Measurements from ENCODE around the gene TMEM229B. TPM values are rescaled to one million over a fixed set of nuclear protein-coding genes. Genes with fewer than 3 reads are reported as not detected.

The TMEM229B gene
- polyA plus RNA-seq, 2 donors: 0.26 to 0.28 TPM

DNA sequence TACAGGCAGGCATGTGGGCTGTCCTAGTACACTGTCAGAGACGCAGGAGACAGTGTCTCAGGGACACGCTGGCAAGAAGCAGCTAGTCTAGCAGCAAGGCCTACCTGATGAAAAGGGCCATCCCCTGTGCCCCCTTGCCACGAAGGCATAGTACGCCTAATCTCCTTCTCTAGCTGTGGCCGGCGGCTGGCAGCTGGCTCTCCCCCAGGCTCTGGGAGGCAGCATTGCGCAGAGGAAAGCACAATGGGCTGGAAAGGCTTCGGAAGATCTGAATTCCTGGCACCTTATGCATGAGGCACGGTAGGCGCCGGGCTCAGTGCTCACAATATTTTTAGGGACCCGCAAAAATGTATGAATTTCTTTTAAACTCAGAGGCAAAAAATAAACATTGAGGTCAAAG lies 28.6 kb upstream of the TMEM229B start:
- Histone ChIP-seq H3K36me3 (ENCODE audit: control insufficient read depth in 2 of 2, insufficient read depth in 2 of 2, low read length in 1 of 2) (no peaks in the 10 kb centered on the region), H3K9me3 (ENCODE audit: control insufficient read depth in 2 of 2, insufficient read depth in 1 of 2, low read depth in 1 of 2, low read length in 1 of 2) (no peaks in the 10 kb centered on the region), H3K27me3 (ENCODE audit: control insufficient read depth in 1 of 2, insufficient read depth in 2 of 2, low read length in 2 of 2) (no peaks in the 10 kb centered on the region), H3K4me3 (ENCODE audit: low read depth in 1 of 2, low read length in 2 of 2) (no peak overlapping the region), H3K27ac (ENCODE audit: low read depth in 2 of 2, low read length in 1 of 2) (no peak overlapping the region), H3K4me1 (ENCODE audit: control insufficient read depth in 2 of 2, insufficient read depth in 2 of 2, low read length in 1 of 2) (peaks cover 0 to 6% of the 10 kb centered on the region in 2 donors)
- 28 to 30% methylated on average over 12 of the region's 12 CpGs for WGBS, 2 donors

DNA sequence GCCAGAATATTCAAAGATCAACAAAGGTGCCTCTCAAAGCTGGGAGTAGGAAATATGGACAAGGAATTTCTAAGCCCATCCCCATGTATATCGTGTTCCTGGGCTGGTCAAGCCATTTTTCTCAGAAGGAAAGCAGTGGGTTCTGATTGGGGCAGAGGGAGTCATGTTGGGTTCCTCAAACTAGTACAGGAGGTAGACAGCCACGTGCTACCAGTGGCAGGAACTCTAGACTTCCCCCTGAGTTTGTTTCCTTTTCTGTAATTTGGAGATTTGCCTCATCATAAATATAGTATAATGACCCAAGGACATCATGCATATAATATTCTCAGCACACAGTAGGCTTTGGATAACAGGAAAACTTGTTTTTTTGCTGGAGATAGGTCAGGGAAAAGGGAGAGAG lies 28.2 kb upstream of the TMEM229B start:
- H3K4me1 ChIP-seq (ENCODE audit: control insufficient read depth in 2 of 2, insufficient read depth in 2 of 2, low read length in 1 of 2): peaks cover 0 to 6% of the 10 kb centered on the region in 2 donors
- no peaks in the 10 kb centered on the region for H3K27me3 ChIP-seq (ENCODE audit: control insufficient read depth in 1 of 2, insufficient read depth in 2 of 2, low read length in 2 of 2)
- WGBS, 2 donors: 40 to 51% methylated on average over 2 of the region's 2 CpGs
- no peaks in the 10 kb centered on the region for H3K36me3 ChIP-seq (ENCODE audit: control insufficient read depth in 2 of 2, insufficient read depth in 2 of 2, low read length in 1 of 2)
- H3K9me3 ChIP-seq (ENCODE audit: control insufficient read depth in 2 of 2, insufficient read depth in 1 of 2, low read depth in 1 of 2, low read length in 1 of 2): no peaks in the 10 kb centered on the region
- H3K27ac ChIP-seq (ENCODE audit: low read depth in 2 of 2, low read length in 1 of 2): no peak overlapping the region
- H3K4me3 ChIP-seq (ENCODE audit: low read depth in 1 of 2, low read length in 2 of 2): no peak overlapping the region

DNA sequence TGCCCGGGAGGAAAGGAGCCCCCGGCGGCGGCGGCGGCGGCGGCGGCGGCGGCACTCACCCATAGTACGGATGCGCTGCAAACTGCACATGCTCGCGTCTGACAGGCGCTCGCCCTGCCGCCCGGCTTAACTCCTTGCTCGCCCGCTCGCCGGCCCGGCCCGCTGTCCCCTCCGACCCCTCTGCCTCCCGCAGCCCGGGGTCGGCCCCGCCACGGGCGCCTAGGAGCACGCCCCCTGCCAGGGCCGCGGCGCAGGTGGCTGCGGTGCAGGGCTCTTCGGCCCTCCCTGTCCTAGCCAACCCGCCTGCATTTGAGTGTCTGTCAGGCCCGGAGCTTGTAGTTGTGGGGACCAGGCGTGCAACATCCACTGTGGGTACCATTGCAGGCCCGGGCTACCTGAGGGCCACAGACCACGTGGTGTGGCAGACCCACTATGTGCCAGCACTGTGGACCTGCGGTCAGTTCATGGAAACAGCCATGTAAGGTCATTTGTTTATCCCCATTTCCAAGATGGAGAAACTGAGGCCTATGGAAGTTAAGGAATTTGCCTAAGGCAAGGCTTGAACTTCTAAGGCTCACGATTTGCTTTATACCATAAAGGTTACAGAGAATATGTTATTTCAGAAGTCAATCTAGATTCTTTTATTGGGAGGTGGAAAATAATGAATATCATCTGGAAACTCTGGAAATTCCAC lies 27.0 kb upstream of the TMEM229B start:
- Histone ChIP-seq H3K4me1 (ENCODE audit: control insufficient read depth in 2 of 2, insufficient read depth in 2 of 2, low read length in 1 of 2) (peaks cover 0 to 6% of the 10 kb centered on the region in 2 donors), H3K4me3 (ENCODE audit: low read depth in 1 of 2, low read length in 2 of 2) (peak overlapping the region; percentile 84 to 91), H3K27me3 (ENCODE audit: control insufficient read depth in 1 of 2, insufficient read depth in 2 of 2, low read length in 2 of 2) (no peaks in the 10 kb centered on the region), H3K27ac (ENCODE audit: low read depth in 2 of 2, low read length in 1 of 2) (peak overlapping the region in 1 of 2 donors; percentile 38), H3K36me3 (ENCODE audit: control insufficient read depth in 2 of 2, insufficient read depth in 2 of 2, low read length in 1 of 2) (no peaks in the 10 kb centered on the region), H3K9me3 (ENCODE audit: control insufficient read depth in 2 of 2, insufficient read depth in 1 of 2, low read depth in 1 of 2, low read length in 1 of 2) (no peaks in the 10 kb centered on the region)
- 6% methylated on average over 28 to 45 of the region's 45 CpGs for whole genome bisulfite sequencing, 2 donors

DNA sequence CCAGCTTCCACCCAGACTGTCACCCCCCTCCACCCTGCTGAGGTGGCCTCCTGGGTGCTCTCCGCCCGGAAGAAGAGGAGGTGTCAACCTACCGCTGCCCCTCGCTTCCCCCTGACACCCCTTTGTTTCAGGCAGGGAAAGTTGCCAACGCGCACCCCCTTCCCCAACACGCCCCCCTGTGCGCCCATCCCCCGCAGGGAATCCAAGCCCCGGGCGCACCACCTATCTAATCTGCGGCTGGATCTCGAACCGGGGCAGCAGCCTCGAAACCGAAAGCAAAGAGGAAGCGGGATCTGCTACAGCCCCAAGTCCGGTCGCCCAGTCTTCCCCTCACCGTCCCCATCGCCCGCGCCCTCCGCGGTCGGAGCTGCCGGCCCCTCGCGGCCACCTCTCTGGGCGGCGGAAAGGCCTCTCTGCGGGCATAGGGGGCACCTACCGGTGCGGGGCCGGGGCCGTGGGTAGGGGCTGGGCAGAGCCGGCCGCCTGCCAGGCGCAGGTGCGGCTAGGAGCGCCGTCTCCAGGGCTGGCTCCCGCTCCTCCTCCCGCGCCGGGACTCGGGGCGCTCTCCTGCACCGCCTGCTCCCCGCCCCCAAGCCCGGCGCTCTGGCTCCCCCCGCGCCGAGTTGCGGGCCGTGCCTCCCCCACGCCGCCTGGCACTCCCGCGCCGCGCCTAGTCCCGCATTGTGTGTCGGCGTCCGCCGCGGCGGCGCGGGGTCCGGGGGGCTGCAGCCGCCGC lies 26.3 kb upstream of the TMEM229B start:
- peaks cover 0 to 6% of the 10 kb centered on the region in 2 donors for H3K4me1 ChIP-seq (ENCODE audit: control insufficient read depth in 2 of 2, insufficient read depth in 2 of 2, low read length in 1 of 2)
- WGBS, 2 donors: 0 to 1% methylated on average over 43 to 75 of the region's 75 CpGs
- H3K27me3 ChIP-seq (ENCODE audit: control insufficient read depth in 1 of 2, insufficient read depth in 2 of 2, low read length in 2 of 2): no peaks in the 10 kb centered on the region
- H3K4me3 ChIP-seq (ENCODE audit: low read depth in 1 of 2, low read length in 2 of 2): peak overlapping the region; percentile 84 to 91
- no peaks in the 10 kb centered on the region for H3K36me3 ChIP-seq (ENCODE audit: control insufficient read depth in 2 of 2, insufficient read depth in 2 of 2, low read length in 1 of 2)
- H3K9me3 ChIP-seq (ENCODE audit: control insufficient read depth in 2 of 2, insufficient read depth in 1 of 2, low read depth in 1 of 2, low read length in 1 of 2): no peaks in the 10 kb centered on the region
- H3K27ac ChIP-seq (ENCODE audit: low read depth in 2 of 2, low read length in 1 of 2): peak overlapping the region; percentile 38 to 45

DNA sequence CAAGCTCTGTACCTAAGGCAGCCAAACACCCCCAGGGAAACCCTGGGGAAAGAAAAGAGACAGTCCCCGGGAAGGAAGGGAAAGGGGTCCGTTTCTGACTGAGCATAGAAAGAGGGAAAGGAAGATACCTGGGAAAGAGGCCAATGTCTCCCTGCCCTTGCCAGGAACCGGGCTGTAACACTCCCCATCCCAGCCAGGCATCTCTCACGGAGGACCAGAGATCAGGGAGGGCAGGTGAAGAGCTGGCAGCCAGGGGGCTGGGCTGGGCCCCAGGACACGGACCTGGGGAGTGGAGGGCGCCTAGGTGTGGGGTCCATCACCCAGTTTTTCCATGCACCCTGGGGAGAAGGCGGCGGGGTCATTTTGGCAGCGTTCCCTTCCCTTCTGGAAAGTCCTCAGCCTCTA lies 25.7 kb upstream of the TMEM229B start:
- H3K4me1 ChIP-seq (ENCODE audit: control insufficient read depth in 2 of 2, insufficient read depth in 2 of 2, low read length in 1 of 2): peaks cover 0 to 6% of the 10 kb centered on the region in 2 donors
- H3K4me3 ChIP-seq (ENCODE audit: low read depth in 1 of 2, low read length in 2 of 2): peak overlapping the region; percentile 84 to 91
- H3K9me3 ChIP-seq (ENCODE audit: control insufficient read depth in 2 of 2, insufficient read depth in 1 of 2, low read depth in 1 of 2, low read length in 1 of 2): no peaks in the 10 kb centered on the region
- H3K27ac ChIP-seq (ENCODE audit: low read depth in 2 of 2, low read length in 1 of 2): no peak overlapping the region
- H3K36me3 ChIP-seq (ENCODE audit: control insufficient read depth in 2 of 2, insufficient read depth in 2 of 2, low read length in 1 of 2): no peaks in the 10 kb centered on the region
- 32 to 38% methylated on average over 9 of the region's 9 CpGs for WGBS, 2 donors
- no peaks in the 10 kb centered on the region for H3K27me3 ChIP-seq (ENCODE audit: control insufficient read depth in 1 of 2, insufficient read depth in 2 of 2, low read length in 2 of 2)

DNA sequence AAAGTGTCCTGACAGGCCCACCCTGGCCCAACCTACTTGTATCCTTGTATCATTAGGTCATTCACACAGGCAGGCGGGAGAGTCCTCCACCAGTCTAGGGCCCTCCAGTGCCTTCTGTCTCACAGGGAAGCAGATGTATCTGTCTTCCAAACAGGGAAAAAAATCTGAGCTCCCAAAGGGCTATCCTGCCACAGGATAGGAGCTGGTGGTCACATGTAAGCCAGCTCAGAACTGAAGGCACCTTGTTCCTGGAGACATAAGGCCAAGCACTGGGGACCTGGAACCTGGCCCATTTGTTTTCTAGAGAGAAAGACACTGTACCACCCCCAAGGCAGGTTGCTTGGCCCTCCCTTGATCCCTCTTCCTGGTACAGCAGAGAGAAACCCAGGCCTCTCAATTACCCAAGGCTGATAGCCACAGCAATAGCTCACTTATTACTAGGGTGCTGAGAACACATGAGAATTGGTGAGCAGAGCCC lies 25.1 kb upstream of the TMEM229B start:
- H3K4me3 ChIP-seq (ENCODE audit: low read depth in 1 of 2, low read length in 2 of 2): no peak overlapping the region
- H3K9me3 ChIP-seq (ENCODE audit: control insufficient read depth in 2 of 2, insufficient read depth in 1 of 2, low read depth in 1 of 2, low read length in 1 of 2): no peaks in the 10 kb centered on the region
- H3K4me1 ChIP-seq (ENCODE audit: control insufficient read depth in 2 of 2, insufficient read depth in 2 of 2, low read length in 1 of 2): peaks cover 0 to 6% of the 10 kb centered on the region in 2 donors
- WGBS, 2 donors: 83 to 94% methylated on average over 1 of the region's 1 CpG
- H3K27ac ChIP-seq (ENCODE audit: low read depth in 2 of 2, low read length in 1 of 2): no peak overlapping the region
- no peaks in the 10 kb centered on the region for H3K27me3 ChIP-seq (ENCODE audit: control insufficient read depth in 1 of 2, insufficient read depth in 2 of 2, low read length in 2 of 2)
- H3K36me3 ChIP-seq (ENCODE audit: control insufficient read depth in 2 of 2, insufficient read depth in 2 of 2, low read length in 1 of 2): no peaks in the 10 kb centered on the region

DNA sequence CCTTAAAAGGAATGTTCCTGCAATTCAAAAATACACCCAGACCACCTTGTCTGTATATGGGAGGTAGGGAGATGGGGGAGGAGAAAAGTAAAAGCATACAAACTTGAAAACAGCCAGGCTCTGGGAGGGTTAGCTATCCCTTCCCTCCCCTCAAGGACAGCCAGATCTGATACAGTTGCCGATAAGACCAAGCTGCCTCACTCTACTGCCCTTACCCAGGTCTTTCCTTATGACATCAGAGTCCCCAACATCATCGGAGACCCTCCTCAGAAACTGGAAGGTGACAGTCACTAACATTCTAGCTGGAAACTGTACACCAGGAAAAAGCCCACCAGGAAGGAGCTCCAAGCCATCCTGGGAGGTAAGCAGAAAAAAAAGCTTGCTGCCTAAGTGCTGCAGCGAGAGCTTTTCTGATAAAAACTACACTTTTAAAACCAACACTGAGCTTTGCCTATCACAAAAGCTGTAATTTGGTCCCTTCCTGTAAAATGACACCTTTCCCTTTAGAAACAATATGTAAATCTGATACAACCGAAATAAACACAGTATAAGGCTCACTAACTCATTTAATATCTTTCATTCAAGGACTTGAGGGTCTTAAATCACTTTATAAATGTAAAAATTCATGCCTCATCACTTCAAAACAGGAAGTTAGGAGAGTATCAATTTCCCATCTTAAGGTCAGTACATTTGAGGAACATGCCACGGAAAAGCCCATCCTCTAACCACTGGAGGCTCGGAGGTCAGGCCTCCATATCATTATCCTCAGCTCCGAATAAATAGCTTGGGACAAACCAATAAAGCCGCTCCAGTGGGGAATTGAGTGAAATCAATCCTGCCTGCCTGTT lies 24.2 kb upstream of the TMEM229B start:
- H3K9me3 ChIP-seq (ENCODE audit: control insufficient read depth in 2 of 2, insufficient read depth in 1 of 2, low read depth in 1 of 2, low read length in 1 of 2): no peaks in the 10 kb centered on the region
- H3K27ac ChIP-seq (ENCODE audit: low read depth in 2 of 2, low read length in 1 of 2): no peak overlapping the region
- no peaks in the 10 kb centered on the region for H3K27me3 ChIP-seq (ENCODE audit: control insufficient read depth in 1 of 2, insufficient read depth in 2 of 2, low read length in 2 of 2)
- WGBS, 2 donors: 76 to 84% methylated on average over 8 of the region's 8 CpGs
- no peak overlapping the region for H3K4me3 ChIP-seq (ENCODE audit: low read depth in 1 of 2, low read length in 2 of 2)
- H3K4me1 ChIP-seq (ENCODE audit: control insufficient read depth in 2 of 2, insufficient read depth in 2 of 2, low read length in 1 of 2): peaks cover 0 to 6% of the 10 kb centered on the region in 2 donors
- H3K36me3 ChIP-seq (ENCODE audit: control insufficient read depth in 2 of 2, insufficient read depth in 2 of 2, low read length in 1 of 2): no peaks in the 10 kb centered on the region

DNA sequence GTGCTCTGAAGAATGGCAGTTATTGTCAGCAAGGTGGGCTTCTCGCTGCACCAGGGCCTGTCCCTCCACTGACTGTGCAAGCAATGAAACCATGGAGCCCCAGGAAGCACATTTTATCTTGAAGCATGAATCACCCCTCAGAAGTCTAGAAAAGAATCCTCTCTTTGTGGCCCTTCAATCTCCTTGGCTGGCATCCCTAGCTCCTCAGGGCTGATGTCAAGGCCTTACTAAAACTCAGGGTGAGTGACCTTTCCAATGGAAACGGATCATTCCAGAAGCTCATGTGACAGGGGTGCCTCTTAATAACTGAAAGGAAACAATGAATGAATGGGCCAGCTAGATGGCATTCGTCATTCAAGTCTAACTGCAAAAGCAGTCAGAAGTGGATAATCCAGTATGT lies 22.3 kb upstream of the TMEM229B start:
- H3K36me3 ChIP-seq (ENCODE audit: control insufficient read depth in 2 of 2, insufficient read depth in 2 of 2, low read length in 1 of 2): no peaks in the 10 kb centered on the region
- peaks cover 0 to 3% of the 10 kb centered on the region in 2 donors for H3K4me1 ChIP-seq (ENCODE audit: control insufficient read depth in 2 of 2, insufficient read depth in 2 of 2, low read length in 1 of 2)
- no peak overlapping the region for H3K4me3 ChIP-seq (ENCODE audit: low read depth in 1 of 2, low read length in 2 of 2)
- H3K9me3 ChIP-seq (ENCODE audit: control insufficient read depth in 2 of 2, insufficient read depth in 1 of 2, low read depth in 1 of 2, low read length in 1 of 2): no peaks in the 10 kb centered on the region
- no peaks in the 10 kb centered on the region for H3K27me3 ChIP-seq (ENCODE audit: control insufficient read depth in 1 of 2, insufficient read depth in 2 of 2, low read length in 2 of 2)
- H3K27ac ChIP-seq (ENCODE audit: low read depth in 2 of 2, low read length in 1 of 2): no peak overlapping the region
- 58 to 68% methylated on average over 3 of the region's 3 CpGs for WGBS, 2 donors

DNA sequence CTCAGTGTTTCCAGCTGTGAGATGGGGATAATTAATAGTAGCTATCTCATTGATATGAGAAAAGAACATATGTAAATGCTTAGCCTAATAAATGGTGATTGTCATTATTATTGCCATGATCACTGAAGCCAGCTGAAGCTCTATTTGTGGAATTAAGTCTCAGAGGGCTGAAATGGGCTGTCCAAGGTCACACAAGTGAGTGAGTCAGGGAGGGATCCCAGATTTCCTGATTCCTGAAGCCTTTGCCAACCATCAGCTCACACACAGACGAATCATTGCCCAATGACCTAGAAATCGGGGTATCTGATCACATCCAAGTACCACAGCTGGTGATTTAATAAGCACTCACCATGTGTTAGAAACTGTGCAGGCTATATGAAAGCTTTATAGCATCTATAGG lies 21.6 kb upstream of the TMEM229B start:
- no peaks in the 10 kb centered on the region for H3K4me1 ChIP-seq (ENCODE audit: control insufficient read depth in 2 of 2, insufficient read depth in 2 of 2, low read length in 1 of 2)
- H3K4me3 ChIP-seq (ENCODE audit: low read depth in 1 of 2, low read length in 2 of 2): no peak overlapping the region
- no peaks in the 10 kb centered on the region for H3K9me3 ChIP-seq (ENCODE audit: control insufficient read depth in 2 of 2, insufficient read depth in 1 of 2, low read depth in 1 of 2, low read length in 1 of 2)
- no peaks in the 10 kb centered on the region for H3K36me3 ChIP-seq (ENCODE audit: control insufficient read depth in 2 of 2, insufficient read depth in 2 of 2, low read length in 1 of 2)
- no peaks in the 10 kb centered on the region for H3K27me3 ChIP-seq (ENCODE audit: control insufficient read depth in 1 of 2, insufficient read depth in 2 of 2, low read length in 2 of 2)
- H3K27ac ChIP-seq (ENCODE audit: low read depth in 2 of 2, low read length in 1 of 2): no peak overlapping the region
- 40 to 46% methylated on average over 2 of the region's 2 CpGs for WGBS, 2 donors

All from esophagus (tissue), 2 donors.